Keratinocyte (primary cell): Measurements from ENCODE around the gene EDNRA. TPM values are rescaled to one million over a fixed set of nuclear protein-coding genes. Genes with fewer than 3 reads are reported as not detected.
A peak's percentile ranks its signal among the peaks of the same experiment; 100 is the strongest.

Source experiments
- DNase-seq: peaks from one replicate; pipeline ENCODE4 v3.0.0-alpha.2; 2011; ENCODE audit warnings: low read depth, missing footprints, low spot score
- FAIRE-seq: peaks from 2 replicates; lab custom pipeline; 2011; peaks lifted over from hg19 to GRCh38; lab: Jason Lieb, UNC
- H2AFZ ChIP-seq: 2 replicates; pipeline ENCODE4 v1.6.0; 2012; ENCODE audit warnings: low read length, control low read depth, inconsistent platforms; ENCODE audit not compliant: control insufficient read depth
- H3K27ac ChIP-seq: 2 replicates; pipeline ENCODE4 v1.5.1; 2011; ENCODE audit warnings: low read length; ENCODE audit not compliant: control insufficient read depth, insufficient read depth
- H3K27me3 ChIP-seq: 3 replicates; pipeline ENCODE4 v1.6.0; 2011; ENCODE audit warnings: low read length; ENCODE audit not compliant: control insufficient read depth, insufficient read depth; ENCODE audit errors: extremely low read depth
- H3K36me3 ChIP-seq, 2 experiments: 2 replicates in 1 of 2; 3 replicates in 1 of 2; pipeline ENCODE4 v1.5.1; 2011; ENCODE audit warnings: low read length in 2 of 2, mild to moderate bottlenecking in 1 of 2; ENCODE audit not compliant: control insufficient read depth in 2 of 2, insufficient read depth in 2 of 2; ENCODE audit errors: extremely low read depth in 1 of 2
- H3K4me1 ChIP-seq: 3 replicates; pipeline ENCODE4 v1.5.1; 2011; ENCODE audit warnings: low read length; ENCODE audit not compliant: control insufficient read depth, insufficient read depth; ENCODE audit errors: extremely low read depth
- H3K4me2 ChIP-seq: 3 replicates; pipeline ENCODE4 v1.6.0; 2011; ENCODE audit warnings: low read depth, low read length; ENCODE audit not compliant: control insufficient read depth, insufficient read depth; ENCODE audit errors: extremely low read depth
- H3K4me3 ChIP-seq, 3 experiments: fragments of 200-600 bp in 1 of 3; sonication (generic) in 1 of 3; 2 replicates in 2 of 3; 3 replicates in 1 of 3; pipeline ENCODE4 v1.5.1; 2011 to 2016; ENCODE audit warnings: low read length in 3 of 3, mild to moderate bottlenecking in 3 of 3, control low read depth in 2 of 3, inconsistent platforms in 1 of 3, low read depth in 1 of 3, mixed read lengths in 1 of 3, mixed run types in 1 of 3, moderate library complexity in 1 of 3; ENCODE audit not compliant: control insufficient read depth in 2 of 3, insufficient read depth in 2 of 3; ENCODE audit errors: extremely low read depth in 1 of 3
- H3K79me2 ChIP-seq: 2 replicates; pipeline ENCODE4 v1.6.0; 2012; ENCODE audit warnings: low read length; ENCODE audit not compliant: control insufficient read depth, insufficient read depth
- H3K9ac ChIP-seq: 3 replicates; pipeline ENCODE4 v1.6.0; 2011; ENCODE audit warnings: low read length; ENCODE audit not compliant: control insufficient read depth, insufficient read depth; ENCODE audit errors: extremely low read depth
- H3K9me1 ChIP-seq: 3 replicates; pipeline ENCODE4 v1.6.0; 2011; ENCODE audit warnings: low read length; ENCODE audit not compliant: control insufficient read depth, insufficient read depth; ENCODE audit errors: extremely low read depth
- H3K9me3 ChIP-seq: 2 replicates; pipeline ENCODE4 v1.5.1; 2012; ENCODE audit warnings: low read depth, low read length; ENCODE audit not compliant: control insufficient read depth
- H4K20me1 ChIP-seq: 3 replicates; pipeline ENCODE4 v1.6.0; 2011; ENCODE audit warnings: low read length; ENCODE audit not compliant: control insufficient read depth, insufficient read depth; ENCODE audit errors: extremely low read depth
- CTCF ChIP-seq, 3 experiments: IDR thresholded peaks in 1 of 3; conservative IDR thresholded peaks in 1 of 3; optimal IDR thresholded peaks in 1 of 3; 2 replicates in 2 of 3; 3 replicates in 1 of 3; pipeline versions ENCODE3 to v1.5.1; 2011; ENCODE audit warnings: low read length in 3 of 3, mild to moderate bottlenecking in 3 of 3, moderate library complexity in 2 of 3, control low read depth in 1 of 3, inconsistent platforms in 1 of 3; ENCODE audit not compliant: insufficient read depth in 2 of 3; ENCODE audit errors: extremely low read depth in 1 of 3
- EZH2 ChIP-seq: IDR thresholded peaks from one replicate; pipeline ENCODE4 v1.6.1; 2012; ENCODE audit warnings: inconsistent platforms, mild to moderate bottlenecking, low read length, moderate library complexity
- dilution Hi-C: fragments of 300-500 bp; cut with MboI; formaldehyde crosslinking; loops from one replicate; pipeline ENCODE4 v1.7.0; 2020; ENCODE audit warnings: low sequenced_read_pairs; ENCODE audit not compliant: extremely low pct_ligation_motif_present
- polyA plus RNA-seq, 5 experiments: library from polyadenylated mRNA; depleted of rRNA in 3 of 5; stranded (reverse) in 3 of 5; stranded (forward) in 1 of 5; unstranded in 1 of 5; fragments of >200 nt; gene quantifications; 1 replicate in 1 of 5; 2 replicates in 3 of 5; 3 replicates in 1 of 5; pipeline versions ENCODE4 v1.2.1 to v1.2.3, GENCODE V29; 2011 to 2012; ENCODE audit warnings: missing spikeins in 2 of 5, low read depth in 1 of 5, low replicate concordance in 1 of 5

The EDNRA gene
- polyA plus RNA-seq, 1 donor (not counting 4 experiments of a cell fraction or from before 2014, with no cell fraction given), result 7.8 TPM

- no peaks in the 10 kb centered on the region for H3K36me3 ChIP-seq
- no peak overlapping the region for H2AFZ ChIP-seq
- no peaks in the 10 kb centered on the region for H3K9me3 ChIP-seq
- TF ChIP-seq EZH2 (no peak), CTCF (optimal IDR thresholded peaks at IDR 0.05 in 1 of 3, IDR thresholded peaks at IDR 0.05 in 1 of 3, conservative IDR thresholded peaks at IDR 0.05 in 1 of 3; ENCODE audit: extremely low read depth in 1 of 3, insufficient read depth in 2 of 3, low read length in 3 of 3) (no peak)
- dilution Hi-C loops, result no loop called here
- H3K27me3 ChIP-seq, result no peaks in the 10 kb centered on the region
- FAIRE-seq (peak; percentile 66), DNase-seq (no peak)
- no peak overlapping the region for H3K4me2 ChIP-seq
- H3K4me1 ChIP-seq, result peaks cover 27% of the 10 kb centered on the region
- no peak overlapping the region for H3K9ac ChIP-seq
- H4K20me1 ChIP-seq, result no peaks in the 10 kb centered on the region
- no peaks in the 10 kb centered on the region for H3K9me1 ChIP-seq
- H3K27ac ChIP-seq, result no peak overlapping the region
- H3K4me3 ChIP-seq, result no peak overlapping the region
- H3K79me2 ChIP-seq, result no peaks in the 10 kb centered on the region
Measured at GRCh38 chr4:147479376-147479775, 1.5 kb upstream of the EDNRA start.

- H4K20me1 ChIP-seq, result no peaks in the 10 kb centered on the region
- no peaks in the 10 kb centered on the region for H3K27me3 ChIP-seq
- H2AFZ ChIP-seq, result no peak overlapping the region
- H3K4me1 ChIP-seq, result peaks cover 27% of the 10 kb centered on the region
- dilution Hi-C loops, result no loop called here
- no peak overlapping the region for H3K4me3 ChIP-seq
- no peaks in the 10 kb centered on the region for H3K9me3 ChIP-seq
- FAIRE-seq (peak; percentile 91), DNase-seq (no peak)
- no peak overlapping the region for H3K9ac ChIP-seq
- no peak overlapping the region for H3K27ac ChIP-seq
- peak overlapping the region; percentile 97 for H3K4me2 ChIP-seq
- no peaks in the 10 kb centered on the region for H3K79me2 ChIP-seq
- no peaks in the 10 kb centered on the region for H3K36me3 ChIP-seq
- no peak for TF ChIP-seq EZH2
- no peak for TF ChIP-seq CTCF (optimal IDR thresholded peaks at IDR 0.05 in 1 of 3, IDR thresholded peaks at IDR 0.05 in 1 of 3, conservative IDR thresholded peaks at IDR 0.05 in 1 of 3; ENCODE audit: extremely low read depth in 1 of 3, insufficient read depth in 2 of 3, low read length in 3 of 3)
- H3K9me1 ChIP-seq, result no peaks in the 10 kb centered on the region
Measured at GRCh38 chr4:147479786-147480185, 1.1 kb upstream of the EDNRA start.
